Testis (tissue), 3 donors: Measurements from ENCODE around the gene PRIM1. TPM values are rescaled to one million over a fixed set of nuclear protein-coding genes. Genes with fewer than 3 reads are reported as not detected.

Experiments used
- DNase-seq: peaks from one replicate; pipeline ENCODE4 v3.0.0-alpha.2; 2019
- H3K27ac ChIP-seq, 2 donors: fragments of 200-600 bp; sonication (generic); one replicate each; pipeline ENCODE4 v1.5.1; 2019
- H3K27me3 ChIP-seq: fragments of 200-600 bp; sonication (generic); one replicate; pipeline ENCODE4 v1.5.1; 2019
- H3K36me3 ChIP-seq: fragments of 200-600 bp; sonication (generic); one replicate; pipeline ENCODE4 v1.5.1; 2017; ENCODE audit warnings: low read depth; ENCODE audit errors: missing control alignments
- H3K4me1 ChIP-seq: fragments of 200-600 bp; sonication (generic); one replicate; pipeline ENCODE4 v1.5.1; 2019
- H3K4me3 ChIP-seq, 2 donors: fragments of 200-600 bp; sonication (generic); one replicate each; pipeline ENCODE4 v1.5.1; 2017 to 2019
- H3K9me3 ChIP-seq: fragments of 200-600 bp; sonication (generic); one replicate; pipeline ENCODE4 v1.5.1; 2017
- CTCF ChIP-seq, 3 experiments: fragments of 450-650 bp in 2 of 3; fragments of 200-600 bp in 1 of 3; sonication (generic) in 1 of 3; IDR thresholded peaks; one replicate each; pipeline ENCODE4 v1.5.1; 2016 to 2019; ENCODE audit warnings: antibody characterized with exemption in 3 of 3, mild to moderate bottlenecking in 2 of 3, moderate library complexity in 1 of 3
- POLR2A ChIP-seq: fragments of 450-650 bp; IDR thresholded peaks from one replicate; pipeline ENCODE4 v1.6.1; 2017; ENCODE audit warnings: antibody characterized with exemption, mild to moderate bottlenecking, moderate library complexity
- WGBS, 2 donors: methylation state at CpG; one replicate each; pipeline ENCODE4 v1.1.5; 2018; 5-methylcytosine and 5-hydroxymethylcytosine counted together
- intact Hi-C: fragments of 100-400 bp; cut with DNase I; formaldehyde crosslinking; loops from one replicate; pipeline ENCODE4 v1.15.1; 2023; ENCODE audit warnings: low total_unique reads
- polyA plus RNA-seq: library from polyadenylated mRNA; stranded (reverse); fragments of 350-450 nt; fragmentation: Illumina TruSeq; extraction: RNeasy Lipid Tissue Mini Kit (QIAGEN cat#74804); gene quantifications from one replicate; pipeline ENCODE4 v1.2.3, GENCODE V29; 2014; ENCODE audit warnings: low read depth, low replicate concordance; ENCODE audit not compliant: insufficient read depth
- total RNA-seq, 2 donors: library from RNA; depleted of rRNA; stranded (reverse); fragments of >200 nt; gene quantifications; one replicate each; pipeline ENCODE4 v1.2.3, GENCODE V29; 2016

Gene PRIM1
- total and polyA plus RNA-seq, 3 donors from 2014 or later, result 20.5 to 29.9 (median 21.8) TPM

GRCh38 chr12:56725723-56726102 is 26.4 kb downstream of the PRIM1 start:
- H3K27me3 ChIP-seq, result no peaks in the 10 kb centered on the region
- peak overlapping the region; percentile 97 to 98 for H3K27ac ChIP-seq
- H3K4me1 ChIP-seq, result peaks cover 20% of the 10 kb centered on the region
- no peak for TF ChIP-seq CTCF (IDR thresholded peaks at IDR 0.05)
- no peak for TF ChIP-seq POLR2A
- intact Hi-C loops, result no loop called here
- no peaks in the 10 kb centered on the region for H3K36me3 ChIP-seq
- 10 to 22% methylated on average over 7 of the region's 7 CpGs for WGBS, 2 donors
- peak overlapping the region; percentile 81 to 97 for H3K4me3 ChIP-seq
- no peak for DNase-seq
- H3K9me3 ChIP-seq, result no peaks in the 10 kb centered on the region

- WGBS, 2 donors, result 0 to 1% methylated on average over 38 to 46 of the region's 46 CpGs
- Histone ChIP-seq H3K27me3 (no peaks in the 10 kb centered on the region), H3K9me3 (no peaks in the 10 kb centered on the region), H3K27ac (peak within 1 kb of the TSS; percentile 97 to 98), H3K4me1 (peaks cover 23% of the 10 kb centered on the region), H3K4me3 (peak within 1 kb of the TSS; percentile 81 to 97), H3K36me3 (no peaks in the 10 kb centered on the region)
- no peak for TF ChIP-seq CTCF (IDR thresholded peaks at IDR 0.05)
- peak; percentile 51 for TF ChIP-seq POLR2A
- intact Hi-C loops, result no loop called here
- DNase-seq, result peak; percentile 100
These were observed 27.0 kb downstream of the PRIM1 start, which contains the start of gene NACA for GRCh38 chr12:56724972-56725722. NACA (minus strand) TSS chr12:56725299; CDS start chr12:56724521, 778 bp downstream.

- no peaks in the 10 kb centered on the region for H3K27me3 ChIP-seq
- H3K4me3 ChIP-seq, result peak overlapping the region; percentile 81 to 97
- peak; percentile 28 for DNase-seq
- no peaks in the 10 kb centered on the region for H3K9me3 ChIP-seq
- intact Hi-C loops, result no loop called here
- peak overlapping the region; percentile 97 to 98 for H3K27ac ChIP-seq
- no peaks in the 10 kb centered on the region for H3K36me3 ChIP-seq
- no peak for TF ChIP-seq CTCF (IDR thresholded peaks at IDR 0.05)
- no peak for TF ChIP-seq POLR2A
- peaks cover 27% of the 10 kb centered on the region for H3K4me1 ChIP-seq
- WGBS, 2 donors, result 0 to 1% methylated on average over 9 of the region's 9 CpGs
These were observed 27.5 kb downstream of the PRIM1 start for GRCh38 chr12:56724701-56724971.

- 1% methylated on average over 14 of the region's 14 CpGs for WGBS, 2 donors
- no peaks in the 10 kb centered on the region for H3K9me3 ChIP-seq
- peak overlapping the region; percentile 97 to 98 for H3K27ac ChIP-seq
- H3K36me3 ChIP-seq, result no peaks in the 10 kb centered on the region
- H3K27me3 ChIP-seq, result no peaks in the 10 kb centered on the region
- peak overlapping the region; percentile 81 to 97 for H3K4me3 ChIP-seq
- TF ChIP-seq CTCF (IDR thresholded peaks at IDR 0.05) (peak in 1 of 3 experiments; percentile 0), POLR2A (no peak)
- intact Hi-C loops, result no loop called here
- peak; percentile 85 for DNase-seq
- peaks cover 30% of the 10 kb centered on the region for H3K4me1 ChIP-seq
These were observed 28.0 kb downstream of the PRIM1 start for GRCh38 chr12:56723889-56724700.
